ENCODE data around the gene SLC25A48.

Gene SLC25A48

GRCh38 chr5:135834639-135835529 is at the start of gene SLC25A48 (continued):
- no peak for TF ChIP-seq SP3 (tag by site-specific recombination; IDR thresholded peaks at IDR 0.05)
- TF ChIP-seq ZBTB11 (tag by site-specific recombination; conservative IDR thresholded peaks at IDR 0.05; ENCODE audit: low read depth), result peak; percentile 97
- no peak for TF ChIP-seq YY2 (tag by site-specific recombination; IDR thresholded peaks at IDR 0.05)
- no peak for TF ChIP-seq BCL11B (tag by site-specific recombination; IDR thresholded peaks at IDR 0.05; ENCODE audit: low read depth)
- TF ChIP-seq ZBTB21 (tag by site-specific recombination; IDR thresholded peaks at IDR 0.05), result peak; percentile 52; the same call in 1 of the 2 replicates
- no peak for TF ChIP-seq ZNF658 (tag by site-specific recombination; IDR thresholded peaks at IDR 0.05)
- TF ChIP-seq ZBTB44 (tag by site-specific recombination; IDR thresholded peaks at IDR 0.05), result no peak
- 0 out of 2 replicates have a peak, but pooled peaks have one; percentile 10 for TF ChIP-seq KLF9 (tag by site-specific recombination; IDR thresholded peaks at IDR 0.05; ENCODE audit: low read depth)
- TF ChIP-seq ZNF600 (tag by site-specific recombination; IDR thresholded peaks at IDR 0.05), result peak; percentile 62; the same call in 1 of the 2 replicates
- TF ChIP-seq ZNF184 (tag by site-specific recombination; IDR thresholded peaks at IDR 0.05), result 0 out of 2 replicates have a peak, but pooled peaks have one; percentile 31
- TF ChIP-seq ZSCAN30 (tag by site-specific recombination; IDR thresholded peaks at IDR 0.05), result peak; percentile 61
- peak; percentile 64 for TF ChIP-seq PATZ1 (tag by site-specific recombination; IDR thresholded peaks at IDR 0.05)
- no peak for TF ChIP-seq ZNF398 (tag by site-specific recombination; IDR thresholded peaks at IDR 0.05)
- TF ChIP-seq ZNF530 (tag by site-specific recombination; IDR thresholded peaks at IDR 0.05; ENCODE audit: low read depth), result no peak
- no peak for TF ChIP-seq ZNF488 (tag by site-specific recombination; IDR thresholded peaks at IDR 0.05)
- TF ChIP-seq ZNF157 (tag by site-specific recombination; IDR thresholded peaks at IDR 0.05), result no peak
- no peak for TF ChIP-seq REST (tag by site-specific recombination; IDR thresholded peaks at IDR 0.05)
- no peak for TF ChIP-seq ZSCAN5A (tag by site-specific recombination; IDR thresholded peaks at IDR 0.05)
- 0 out of 2 replicates have a peak, but pooled peaks have one; percentile 48 for TF ChIP-seq KLF17 (tag by site-specific recombination; IDR thresholded peaks at IDR 0.05)

All from HEK293 (cell line).